H1 (cell line): Measurements from ENCODE around the gene C16orf90. TPM values are rescaled to one million over a fixed set of nuclear protein-coding genes. Genes with fewer than 3 reads are reported as not detected.

Experiments used
- CTCF ChIA-PET: fragments of 300-600 bp; sonication (Branson Sonifier 250); formaldehyde crosslinking; loops from one replicate; lab custom pipeline; 2021; ENCODE audit not compliant: partially characterized antibody; lab: Charles Lee
- POLR2A ChIA-PET: fragments of 300-600 bp; sonication (Branson Sonifier 250); formaldehyde crosslinking; loops from one replicate; lab custom pipeline; 2021; ENCODE audit warnings: inconsistent platforms; ENCODE audit not compliant: partially characterized antibody; lab: Charles Lee
- DNase-seq, 2 experiments: peaks; one replicate each; pipeline versions ENCODE4 v3.0.0 to v3.0.0-alpha.2; 2010 to 2022; ENCODE audit warnings: low spot score in 2 of 2, low read depth in 1 of 2, mixed read lengths in 1 of 2
- FAIRE-seq: peaks from 2 replicates; lab custom pipeline; 2011; peaks lifted over from hg19 to GRCh38; lab: Jason Lieb, UNC
- H2AFZ ChIP-seq: 2 replicates; pipeline ENCODE4 v1.8.1; 2012; ENCODE audit warnings: low read length, inconsistent platforms
- H2AK5ac ChIP-seq: 2 replicates; pipeline ENCODE4 v1.6.1; 2013; ENCODE audit warnings: low read depth, low read length
- H2BK120ac ChIP-seq: replicated peaks from 2 replicates; pipeline ENCODE3; 2013; ENCODE audit warnings: low read depth, low read length, inconsistent platforms
- H2BK12ac ChIP-seq: 2 replicates; pipeline ENCODE4 v1.6.1; 2013; ENCODE audit warnings: low read depth, low read length
- H2BK15ac ChIP-seq: 2 replicates; pipeline ENCODE4 v1.6.1; 2013; ENCODE audit warnings: low read length
- H2BK20ac ChIP-seq: 2 replicates; pipeline ENCODE4 v1.6.1; 2013; ENCODE audit warnings: low read length
- H2BK5ac ChIP-seq: 2 replicates; pipeline ENCODE4 v1.6.1; 2013; ENCODE audit warnings: low read depth, low read length
- H3K14ac ChIP-seq: 2 replicates; pipeline ENCODE4 v1.6.1; 2013; ENCODE audit warnings: inconsistent platforms; ENCODE audit not compliant: insufficient read length
- H3K18ac ChIP-seq: 2 replicates; pipeline ENCODE4 v1.6.1; 2013; ENCODE audit warnings: low read length; ENCODE audit errors: extremely low read depth
- H3K23ac ChIP-seq: 2 replicates; pipeline ENCODE4 v1.6.1; 2013; ENCODE audit warnings: inconsistent platforms; ENCODE audit not compliant: insufficient read length
- H3K23me2 ChIP-seq: 2 replicates; pipeline ENCODE4 v1.6.1; 2013; ENCODE audit warnings: low read depth, low read length
- H3K27ac ChIP-seq: 2 replicates; pipeline ENCODE4 v1.6.1; 2011; ENCODE audit warnings: low read depth, low read length, inconsistent platforms
- H3K27me3 ChIP-seq, 4 experiments: replicated peaks in 1 of 4; 1 replicate in 1 of 4; 2 replicates in 3 of 4; pipeline versions ENCODE4 v1.6.1 to v1.8.1; 2011 to 2013; ENCODE audit warnings: low read length in 3 of 4, mild to moderate bottlenecking in 3 of 4, inconsistent platforms in 2 of 4, mixed read lengths in 2 of 4, moderate library complexity in 1 of 4; ENCODE audit not compliant: control insufficient read depth in 3 of 4, insufficient read depth in 3 of 4; ENCODE audit errors: extremely low read depth in 1 of 4
- H3K36me3 ChIP-seq, 4 experiments: 2 replicates each; pipeline versions ENCODE4 v1.6.1 to v1.8.1; 2011 to 2013; ENCODE audit warnings: mild to moderate bottlenecking in 4 of 4, low read length in 3 of 4, moderate library complexity in 2 of 4, control low read depth in 1 of 4, inconsistent platforms in 1 of 4; ENCODE audit not compliant: insufficient read depth in 4 of 4, control insufficient read depth in 2 of 4
- H3K4ac ChIP-seq: replicated peaks from 2 replicates; pipeline ENCODE3; 2013; ENCODE audit warnings: low read length, low read depth, mixed read lengths, inconsistent platforms; ENCODE audit not compliant: insufficient read length
- H3K4me1 ChIP-seq, 4 experiments: replicated peaks in 1 of 4; 1 replicate in 1 of 4; 2 replicates in 3 of 4; pipeline versions ENCODE4 v1.6.1 to v1.8.1; 2011 to 2013; ENCODE audit warnings: low read length in 3 of 4, inconsistent platforms in 2 of 4, mixed read lengths in 1 of 4; ENCODE audit not compliant: insufficient read depth in 4 of 4, control insufficient read depth in 3 of 4
- H3K4me2 ChIP-seq, 2 experiments: 2 replicates each; pipeline versions ENCODE4 v1.6.1 to v1.8.1; 2011 to 2013; ENCODE audit warnings: low read depth in 2 of 2, low read length in 2 of 2, control low read depth in 1 of 2, inconsistent platforms in 1 of 2, mild to moderate bottlenecking in 1 of 2; ENCODE audit not compliant: insufficient read depth in 1 of 2
- H3K4me3 ChIP-seq, 4 experiments: fragments of 200-600, 300-600 bp in 1 of 4; sonication (generic), shearing (Covaris generic), sonication (Bioruptor Twin) in 1 of 4; 2 replicates each; pipeline versions ENCODE4 v1.5.1 to v1.8.1; 2011 to 2016; ENCODE audit warnings: low read length in 4 of 4, low read depth in 3 of 4, control low read depth in 2 of 4, inconsistent platforms in 2 of 4, mild to moderate bottlenecking in 2 of 4, mixed read lengths in 1 of 4, moderate library complexity in 1 of 4; ENCODE audit not compliant: insufficient read depth in 2 of 4; ENCODE audit errors: extremely low read depth in 1 of 4
- H3K56ac ChIP-seq: replicated peaks from 2 replicates; pipeline ENCODE3; 2013; ENCODE audit warnings: low read depth, mild to moderate bottlenecking, mixed read lengths, low read length, inconsistent platforms; ENCODE audit not compliant: insufficient read length
- H3K79me1 ChIP-seq: 2 replicates; pipeline ENCODE4 v1.6.1; 2013; ENCODE audit warnings: low read depth, low read length, control low read depth
- H3K79me2 ChIP-seq, 2 experiments: 2 replicates each; pipeline versions ENCODE4 v1.6.1 to v1.8.1; 2012 to 2013; ENCODE audit warnings: low read length in 2 of 2, mild to moderate bottlenecking in 2 of 2, inconsistent platforms in 1 of 2; ENCODE audit not compliant: insufficient read depth in 2 of 2, control insufficient read depth in 1 of 2
- H3K9ac ChIP-seq, 4 experiments: replicated peaks in 1 of 4; 1 replicate in 1 of 4; 2 replicates in 3 of 4; pipeline versions ENCODE4 v1.6.1 to v1.8.1; 2011 to 2013; ENCODE audit warnings: low read depth in 3 of 4, low read length in 3 of 4, control low read depth in 2 of 4, mild to moderate bottlenecking in 2 of 4, moderate library complexity in 2 of 4, inconsistent platforms in 1 of 4; ENCODE audit errors: extremely low read depth in 1 of 4
- H3K9me3 ChIP-seq, 2 experiments: 2 replicates each; pipeline versions ENCODE4 v1.6.1 to v1.8.1; 2012 to 2013; ENCODE audit warnings: mild to moderate bottlenecking in 2 of 2, moderate library complexity in 2 of 2, control low read depth in 1 of 2, inconsistent platforms in 1 of 2, low read depth in 1 of 2, low read length in 1 of 2, mixed read lengths in 1 of 2; ENCODE audit not compliant: insufficient read depth in 2 of 2
- H4K20me1 ChIP-seq, 2 experiments: replicated peaks in 1 of 2; 2 replicates each; pipeline versions ENCODE3 to v1.8.1; 2011 to 2013; ENCODE audit warnings: inconsistent platforms in 2 of 2, low read length in 2 of 2, mild to moderate bottlenecking in 1 of 2; ENCODE audit not compliant: insufficient read depth in 2 of 2, control insufficient read depth in 1 of 2
- H4K5ac ChIP-seq: 2 replicates; pipeline ENCODE4 v1.6.1; 2013; ENCODE audit warnings: low read length, low read depth, mixed read lengths, inconsistent platforms; ENCODE audit not compliant: insufficient read length
- H4K8ac ChIP-seq: 2 replicates; pipeline ENCODE4 v1.8.0; 2013; ENCODE audit warnings: mild to moderate bottlenecking, moderate library complexity, low read length, inconsistent platforms; ENCODE audit not compliant: insufficient read depth; ENCODE audit errors: extremely low read depth
- H4K91ac ChIP-seq: replicated peaks from 2 replicates; pipeline ENCODE3; 2013; ENCODE audit warnings: low read length, mixed read lengths, inconsistent platforms; ENCODE audit not compliant: insufficient read length
- BRCA1 ChIP-seq: IDR thresholded peaks from 2 replicates; pipeline ENCODE4 v1.6.1; 2012; ENCODE audit warnings: low read depth, low read length, improper control_type of control experiment
- CHD2 ChIP-seq: IDR thresholded peaks from 2 replicates; pipeline ENCODE4 v1.6.1; 2012; ENCODE audit warnings: low read length, improper control_type of control experiment
- CTCF ChIP-seq, 3 experiments: IDR thresholded peaks; 1 replicate in 2 of 3; 2 replicates in 1 of 3; pipeline versions ENCODE4 v1.5.1 to v1.6.1; 2011; ENCODE audit warnings: low read length in 3 of 3, mild to moderate bottlenecking in 3 of 3, inconsistent platforms in 2 of 3, low read depth in 1 of 3, moderate library complexity in 1 of 3; ENCODE audit not compliant: insufficient read depth in 1 of 3; ENCODE audit errors: control extremely low read depth in 1 of 3
- EGR1 ChIP-seq: IDR thresholded peaks from 2 replicates; pipeline ENCODE4 v1.6.1; 2011; ENCODE audit warnings: low read depth, low read length, borderline replicate concordance
- RFX5 ChIP-seq: IDR thresholded peaks from 2 replicates; pipeline ENCODE4 v1.6.1; 2011; ENCODE audit warnings: low read depth, low read length, improper control_type of control experiment, borderline replicate concordance
- WGBS, 2 experiments: shearing (Covaris generic) in 1 of 2; methylation state at CpG; one replicate each; pipeline versions ENCODE4 v1.1.6 to v1.1.7; 2013 to 2015; ENCODE audit warnings: low lambda C conversion rate in 2 of 2, mixed read lengths in 2 of 2, inconsistent platforms in 1 of 2, low coverage in 1 of 2, missing lambda C conversion rate in 1 of 2; ENCODE audit not compliant: insufficient replicate concordance in 2 of 2, insufficient coverage in 1 of 2, insufficient read length in 1 of 2; ENCODE audit errors: extremely low coverage in 1 of 2, missing lambda C conversion rate in 1 of 2; 5-methylcytosine and 5-hydroxymethylcytosine counted together
- polyA plus RNA-seq, 7 experiments: library from polyadenylated mRNA; depleted of rRNA in 3 of 7; stranded (reverse) in 5 of 7; unstranded in 2 of 7; fragments of >200 nt in 5 of 7; fragments of 200-250 nt in 2 of 7; gene quantifications; 1 replicate in 5 of 7; 2 replicates in 1 of 7; 4 replicates in 1 of 7; pipeline versions ENCODE4 v1.2.1 to v1.2.3, GENCODE V29; 2011 to 2013; ENCODE audit warnings: missing spikeins in 2 of 7, mixed read lengths in 2 of 7
- total RNA-seq: library from RNA; stranded (reverse); fragmentation: NEBNext Ultra II Directional; extraction: Animal tissue kit (Norgen Biotek cat#: 25700); gene quantifications from 2 replicates; pipeline ENCODE4 v1.2.1, GENCODE V29; 2021
- TF ChIP-seq, protein P1 (sequence below): IDR thresholded peaks from 2 replicates; pipeline ENCODE4 v1.6.1; 2012; ENCODE audit warnings: inconsistent platforms

The C16orf90 gene
- total and polyA plus RNA-seq, 2 of the 8 experiments (the other 6 are each of a cell fraction or from before 2014, with no cell fraction given) = not detected

DNA sequence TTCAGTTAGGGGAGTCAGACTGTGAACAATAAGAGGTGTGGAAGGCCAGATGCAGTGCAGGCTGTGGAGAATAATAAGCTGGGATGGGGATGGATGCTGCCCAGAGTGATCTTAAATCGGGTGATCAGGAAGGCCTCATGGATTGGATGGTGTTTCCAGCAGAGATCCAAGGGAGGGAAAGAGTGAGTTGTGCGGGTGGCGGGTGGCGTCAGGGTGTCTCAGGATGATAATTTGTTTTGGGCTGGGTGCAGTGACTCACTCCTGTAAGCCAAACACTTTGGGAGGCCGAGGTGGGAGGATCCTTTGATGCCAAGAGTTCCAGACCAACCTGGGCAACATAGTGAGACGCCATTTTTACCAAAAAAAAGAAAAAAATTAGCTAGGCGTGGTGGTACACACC lies 13.4 kb upstream of the C16orf90 start:
- H2AFZ ChIP-seq = no peak overlapping the region
- no peak overlapping the region for H2BK15ac ChIP-seq
- POLR2A ChIA-PET = no interaction called here
- no peak overlapping the region for H2AK5ac ChIP-seq
- H3K4me2 ChIP-seq = no peak overlapping the region
- no peak overlapping the region for H3K56ac ChIP-seq
- H3K4me3 ChIP-seq = no peak overlapping the region
- H4K20me1 ChIP-seq = no peaks in the 10 kb centered on the region
- H2BK120ac ChIP-seq = no peak overlapping the region
- H3K4me1 ChIP-seq = no peaks in the 10 kb centered on the region
- no peaks in the 10 kb centered on the region for H3K23me2 ChIP-seq
- 91% methylated on average over 7 of the region's 7 CpGs; no CpG with 5 or more reads in 1 of the 2 experiments for WGBS, 2 experiments
- H3K18ac ChIP-seq = no peak overlapping the region
- no peak overlapping the region for H4K5ac ChIP-seq
- H2BK20ac ChIP-seq = no peak overlapping the region
- no peak overlapping the region for H2BK12ac ChIP-seq
- peaks cover 2 to 14% (median 7%) of the 10 kb centered on the region in 4 experiments; a peak in 6 of 8 replicates for H3K36me3 ChIP-seq
- H3K9me3 ChIP-seq = no peaks in the 10 kb centered on the region
- no peak overlapping the region for H4K91ac ChIP-seq
- no peaks in the 10 kb centered on the region for H3K79me1 ChIP-seq
- DNase-seq = no peak
- H3K4ac ChIP-seq = no peak overlapping the region
- no peak overlapping the region for H3K27ac ChIP-seq
- H3K23ac ChIP-seq = no peak overlapping the region
- H3K27me3 ChIP-seq = no peaks in the 10 kb centered on the region
- no peak overlapping the region for H3K14ac ChIP-seq
- no peak for FAIRE-seq
- no peaks in the 10 kb centered on the region for H3K79me2 ChIP-seq
- no peak overlapping the region for H4K8ac ChIP-seq
- CTCF ChIA-PET = interaction anchor here (0.7 kb wide), 1 partner anchor 59 kb away, joined by 3 read pairs; no protein-coding TSS in a partner anchor
- no peak overlapping the region for H2BK5ac ChIP-seq
- H3K9ac ChIP-seq = no peak overlapping the region
- TF ChIP-seq, protein P1, sequence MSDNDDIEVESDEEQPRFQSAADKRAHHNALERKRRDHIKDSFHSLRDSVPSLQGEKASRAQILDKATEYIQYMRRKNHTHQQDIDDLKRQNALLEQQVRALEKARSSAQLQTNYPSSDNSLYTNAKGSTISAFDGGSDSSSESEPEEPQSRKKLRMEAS = no peak
- TF ChIP-seq CHD2 = no peak
- no peak for TF ChIP-seq CTCF (IDR thresholded peaks at IDR 0.05; ENCODE audit: control extremely low read depth in 1 of 3, insufficient read depth in 1 of 3, low read depth in 1 of 3, low read length in 3 of 3)
- TF ChIP-seq EGR1 = no peak
- no peak for TF ChIP-seq RFX5
- TF ChIP-seq BRCA1 = no peak
